Measurements from ENCODE around the gene MED7.

- TF ChIP-seq, protein P1, sequence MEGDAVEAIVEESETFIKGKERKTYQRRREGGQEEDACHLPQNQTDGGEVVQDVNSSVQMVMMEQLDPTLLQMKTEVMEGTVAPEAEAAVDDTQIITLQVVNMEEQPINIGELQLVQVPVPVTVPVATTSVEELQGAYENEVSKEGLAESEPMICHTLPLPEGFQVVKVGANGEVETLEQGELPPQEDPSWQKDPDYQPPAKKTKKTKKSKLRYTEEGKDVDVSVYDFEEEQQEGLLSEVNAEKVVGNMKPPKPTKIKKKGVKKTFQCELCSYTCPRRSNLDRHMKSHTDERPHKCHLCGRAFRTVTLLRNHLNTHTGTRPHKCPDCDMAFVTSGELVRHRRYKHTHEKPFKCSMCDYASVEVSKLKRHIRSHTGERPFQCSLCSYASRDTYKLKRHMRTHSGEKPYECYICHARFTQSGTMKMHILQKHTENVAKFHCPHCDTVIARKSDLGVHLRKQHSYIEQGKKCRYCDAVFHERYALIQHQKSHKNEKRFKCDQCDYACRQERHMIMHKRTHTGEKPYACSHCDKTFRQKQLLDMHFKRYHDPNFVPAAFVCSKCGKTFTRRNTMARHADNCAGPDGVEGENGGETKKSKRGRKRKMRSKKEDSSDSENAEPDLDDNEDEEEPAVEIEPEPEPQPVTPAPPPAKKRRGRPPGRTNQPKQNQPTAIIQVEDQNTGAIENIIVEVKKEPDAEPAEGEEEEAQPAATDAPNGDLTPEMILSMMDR (IDR thresholded peaks at IDR 0.05; ENCODE audit: low read depth, low read length, missing input control) = no peak
- TF ChIP-seq GABPA (IDR thresholded peaks at IDR 0.05 in 1 of 2, conservative IDR thresholded peaks at IDR 0.05 in 1 of 2) (no peak), YY1 (IDR thresholded peaks at IDR 0.05) (no peak), NR2F2 (IDR thresholded peaks at IDR 0.05) (no peak), ZBTB33 (IDR thresholded peaks at IDR 0.05) (no peak)
- TF ChIP-seq, protein P2, sequence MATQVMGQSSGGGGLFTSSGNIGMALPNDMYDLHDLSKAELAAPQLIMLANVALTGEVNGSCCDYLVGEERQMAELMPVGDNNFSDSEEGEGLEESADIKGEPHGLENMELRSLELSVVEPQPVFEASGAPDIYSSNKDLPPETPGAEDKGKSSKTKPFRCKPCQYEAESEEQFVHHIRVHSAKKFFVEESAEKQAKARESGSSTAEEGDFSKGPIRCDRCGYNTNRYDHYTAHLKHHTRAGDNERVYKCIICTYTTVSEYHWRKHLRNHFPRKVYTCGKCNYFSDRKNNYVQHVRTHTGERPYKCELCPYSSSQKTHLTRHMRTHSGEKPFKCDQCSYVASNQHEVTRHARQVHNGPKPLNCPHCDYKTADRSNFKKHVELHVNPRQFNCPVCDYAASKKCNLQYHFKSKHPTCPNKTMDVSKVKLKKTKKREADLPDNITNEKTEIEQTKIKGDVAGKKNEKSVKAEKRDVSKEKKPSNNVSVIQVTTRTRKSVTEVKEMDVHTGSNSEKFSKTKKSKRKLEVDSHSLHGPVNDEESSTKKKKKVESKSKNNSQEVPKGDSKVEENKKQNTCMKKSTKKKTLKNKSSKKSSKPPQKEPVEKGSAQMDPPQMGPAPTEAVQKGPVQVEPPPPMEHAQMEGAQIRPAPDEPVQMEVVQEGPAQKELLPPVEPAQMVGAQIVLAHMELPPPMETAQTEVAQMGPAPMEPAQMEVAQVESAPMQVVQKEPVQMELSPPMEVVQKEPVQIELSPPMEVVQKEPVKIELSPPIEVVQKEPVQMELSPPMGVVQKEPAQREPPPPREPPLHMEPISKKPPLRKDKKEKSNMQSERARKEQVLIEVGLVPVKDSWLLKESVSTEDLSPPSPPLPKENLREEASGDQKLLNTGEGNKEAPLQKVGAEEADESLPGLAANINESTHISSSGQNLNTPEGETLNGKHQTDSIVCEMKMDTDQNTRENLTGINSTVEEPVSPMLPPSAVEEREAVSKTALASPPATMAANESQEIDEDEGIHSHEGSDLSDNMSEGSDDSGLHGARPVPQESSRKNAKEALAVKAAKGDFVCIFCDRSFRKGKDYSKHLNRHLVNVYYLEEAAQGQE (IDR thresholded peaks at IDR 0.05) = no peak
These were observed 45.6 kb upstream of the MED7 start for GRCh38 chr5:157188270-157188669.
